Measurements from ENCODE around the gene GNAI3.

Gene GNAI3

DNA sequence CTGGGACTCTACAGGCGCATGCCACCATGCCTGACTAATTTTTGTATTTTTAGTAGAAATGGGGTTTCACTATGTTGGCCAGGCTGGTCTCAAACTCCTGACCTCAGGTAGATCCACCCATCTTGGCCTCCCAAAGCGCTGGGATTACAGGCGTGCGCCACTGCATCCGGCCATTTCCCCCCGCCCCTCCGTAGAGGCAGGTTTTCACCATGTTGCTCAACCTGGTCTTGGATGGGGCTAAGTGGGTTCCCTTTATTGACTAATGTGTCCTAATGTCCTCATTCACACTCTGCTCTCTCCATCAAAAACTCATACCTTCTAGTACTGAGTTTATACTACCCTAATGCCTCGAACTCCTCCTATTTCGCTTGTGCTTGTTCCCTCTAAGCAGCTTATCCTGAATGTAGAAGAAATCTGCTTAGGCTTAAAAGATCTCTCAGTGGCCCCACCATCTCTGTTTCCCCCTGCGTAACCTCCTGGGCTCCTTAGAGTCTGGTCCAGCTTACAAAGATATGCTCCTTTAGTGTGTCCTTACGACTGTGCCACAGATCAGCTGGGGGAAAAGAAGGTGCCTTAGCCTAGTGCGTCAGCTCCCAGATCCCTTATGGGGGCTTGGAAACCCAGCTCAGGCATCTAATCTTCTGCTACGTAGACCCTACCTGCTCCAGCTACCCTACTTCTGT, 63.0 kb downstream of the GNAI3 start:
- DNase-seq (ENCODE audit: low spot score) = no peak
- TF ChIP-seq, protein P1, sequence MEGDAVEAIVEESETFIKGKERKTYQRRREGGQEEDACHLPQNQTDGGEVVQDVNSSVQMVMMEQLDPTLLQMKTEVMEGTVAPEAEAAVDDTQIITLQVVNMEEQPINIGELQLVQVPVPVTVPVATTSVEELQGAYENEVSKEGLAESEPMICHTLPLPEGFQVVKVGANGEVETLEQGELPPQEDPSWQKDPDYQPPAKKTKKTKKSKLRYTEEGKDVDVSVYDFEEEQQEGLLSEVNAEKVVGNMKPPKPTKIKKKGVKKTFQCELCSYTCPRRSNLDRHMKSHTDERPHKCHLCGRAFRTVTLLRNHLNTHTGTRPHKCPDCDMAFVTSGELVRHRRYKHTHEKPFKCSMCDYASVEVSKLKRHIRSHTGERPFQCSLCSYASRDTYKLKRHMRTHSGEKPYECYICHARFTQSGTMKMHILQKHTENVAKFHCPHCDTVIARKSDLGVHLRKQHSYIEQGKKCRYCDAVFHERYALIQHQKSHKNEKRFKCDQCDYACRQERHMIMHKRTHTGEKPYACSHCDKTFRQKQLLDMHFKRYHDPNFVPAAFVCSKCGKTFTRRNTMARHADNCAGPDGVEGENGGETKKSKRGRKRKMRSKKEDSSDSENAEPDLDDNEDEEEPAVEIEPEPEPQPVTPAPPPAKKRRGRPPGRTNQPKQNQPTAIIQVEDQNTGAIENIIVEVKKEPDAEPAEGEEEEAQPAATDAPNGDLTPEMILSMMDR (conservative IDR thresholded peaks at IDR 0.05; ENCODE audit: low read depth) = no peak
- ChIA-PET POLR2A (ENCODE audit: low non-redundant PET) (no interaction called here), CTCF (no interaction called here)
- no peak overlapping the region for H3K27ac ChIP-seq

DNA sequence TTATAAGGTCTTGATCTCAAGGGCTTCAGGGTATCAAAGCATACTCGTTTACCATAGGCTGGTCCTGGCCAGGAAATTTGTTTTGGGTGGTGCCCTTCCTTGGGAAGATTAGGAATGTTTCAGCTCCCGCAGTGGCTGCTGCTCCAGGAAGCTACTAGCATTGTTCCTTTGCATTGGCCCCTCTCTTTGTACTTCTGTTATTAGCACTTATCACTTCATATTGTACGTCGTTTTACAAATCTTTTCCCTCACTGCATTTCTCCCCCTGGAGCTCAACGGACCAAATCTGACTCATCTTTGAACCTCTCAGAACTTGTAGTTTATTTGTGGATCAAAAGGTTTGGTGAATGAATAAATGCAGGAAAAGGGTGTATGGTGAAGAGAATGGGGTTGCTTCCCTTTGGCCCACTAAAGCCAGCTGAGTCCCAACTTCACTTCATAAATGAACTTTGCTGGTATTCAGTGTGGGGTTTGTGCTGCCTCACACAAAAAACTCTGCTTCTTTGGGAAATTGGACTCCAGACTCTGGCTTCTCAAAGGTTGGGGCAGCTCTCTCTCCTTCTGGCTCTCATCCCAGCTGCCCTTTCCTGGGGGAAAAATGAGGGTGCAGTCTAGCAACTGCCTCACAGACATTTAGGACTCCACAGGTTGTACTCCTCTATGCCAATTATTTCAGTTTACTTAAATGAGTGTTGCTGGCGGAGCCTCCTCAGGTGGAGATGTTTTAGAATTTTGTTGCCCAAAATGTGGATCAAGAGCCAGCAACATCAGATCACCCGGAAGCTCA, 65.1 kb downstream of the GNAI3 start:
- POLR2A ChIA-PET (ENCODE audit: low non-redundant PET) = interaction anchor here (0.6 kb wide), 1 partner anchor 386 kb away, joined by 3 read pairs; no protein-coding TSS in a partner anchor
- TF ChIP-seq, protein P1 (conservative IDR thresholded peaks at IDR 0.05; ENCODE audit: low read depth) = no peak
- no peak overlapping the region for H3K27ac ChIP-seq
- CTCF ChIA-PET = interaction anchor here (0.6 to 1.3 kb wide), 3 partner anchors 27 to 109 kb away, joined by 3 to 4 read pairs (median 3); no protein-coding TSS in a partner anchor
- DNase-seq (ENCODE audit: low spot score) = no peak

DNA sequence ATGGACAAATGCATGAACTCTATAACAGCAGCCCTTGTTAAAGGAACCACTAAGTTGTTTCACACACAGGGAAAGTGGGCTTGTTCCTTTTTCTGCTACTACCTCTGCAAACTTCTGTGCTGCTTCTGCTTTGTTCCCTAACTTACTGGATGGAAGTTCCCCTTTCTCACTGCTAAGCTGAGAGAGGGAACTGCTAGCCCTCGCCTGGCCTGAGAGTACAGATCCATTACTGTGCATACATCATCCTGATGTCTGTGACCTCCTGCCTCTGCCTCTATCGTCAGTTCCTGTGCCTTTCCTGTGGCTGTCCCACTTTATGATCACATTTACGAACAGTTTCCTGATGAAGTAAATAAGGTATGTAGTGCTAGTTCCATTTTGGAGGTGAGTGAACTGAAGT, 67.5 kb downstream of the GNAI3 start:
- DNase-seq (ENCODE audit: low spot score) = no peak
- POLR2A ChIA-PET (ENCODE audit: low non-redundant PET) = no interaction called here
- TF ChIP-seq, protein P1 (conservative IDR thresholded peaks at IDR 0.05; ENCODE audit: low read depth) = no peak
- no peak overlapping the region for H3K27ac ChIP-seq
- CTCF ChIA-PET = interaction anchor here (2.0 kb wide), 1 partner anchor 24 kb away, joined by 4 read pairs; no protein-coding TSS in a partner anchor

DNA sequence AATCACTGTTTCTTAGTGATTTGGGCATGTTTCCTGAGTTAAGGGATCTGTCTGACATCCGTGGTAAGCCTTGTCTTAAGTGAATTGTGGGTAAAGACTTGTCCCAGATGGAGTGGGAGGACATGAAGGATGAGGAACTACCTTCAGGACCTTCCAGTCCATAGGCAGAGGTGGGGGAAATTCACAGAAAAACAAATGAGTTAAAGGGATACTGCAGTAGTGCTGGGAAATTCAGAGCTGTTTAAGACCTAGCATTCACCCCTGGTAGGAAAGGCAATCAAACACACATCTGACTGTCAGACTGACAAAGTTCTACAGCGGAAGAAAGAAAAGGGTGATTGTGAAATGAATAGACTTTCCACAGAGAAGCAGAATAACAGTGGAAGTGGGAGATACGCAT, 68.0 kb downstream of the GNAI3 start:
- ChIA-PET POLR2A (ENCODE audit: low non-redundant PET) (no interaction called here), CTCF (interaction anchor here (0.6 to 2.0 kb wide), 2 partner anchors 24 to 84 kb away, joined by 3 to 4 read pairs; no protein-coding TSS in a partner anchor)
- DNase-seq (ENCODE audit: low spot score) = no peak
- TF ChIP-seq, protein P1 (conservative IDR thresholded peaks at IDR 0.05; ENCODE audit: low read depth) = no peak
- H3K27ac ChIP-seq = no peak overlapping the region

DNA sequence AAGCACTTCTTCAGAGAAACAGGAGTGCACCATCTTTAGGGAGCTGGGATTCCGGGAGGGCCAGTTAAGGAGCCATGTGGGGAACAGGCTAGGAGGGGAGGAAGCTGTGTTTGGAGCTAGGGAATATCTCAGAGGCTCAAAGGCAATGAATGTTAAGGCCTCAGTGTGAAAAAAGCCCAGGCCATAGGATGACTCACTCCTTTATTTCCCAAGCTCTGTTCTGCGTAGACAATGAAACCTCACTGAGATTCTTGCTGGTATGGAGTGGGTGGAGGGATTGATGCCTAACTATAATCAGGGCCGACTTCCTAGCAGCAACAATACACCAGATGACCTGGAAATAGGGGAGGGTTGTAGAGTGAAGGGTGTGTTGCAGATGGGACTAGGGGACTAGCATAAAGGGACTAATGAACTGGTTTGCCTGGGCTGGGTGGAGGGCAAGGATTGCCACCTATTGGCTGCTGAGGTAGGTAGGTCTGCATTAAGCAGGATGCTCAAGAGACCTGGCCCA, 68.9 kb downstream of the GNAI3 start:
- H3K27ac ChIP-seq = peak overlapping the region; percentile 50; the same call in 1 of the 2 replicates
- TF ChIP-seq, protein P1 (conservative IDR thresholded peaks at IDR 0.05; ENCODE audit: low read depth) = no peak
- ChIA-PET POLR2A (ENCODE audit: low non-redundant PET) (no interaction called here), CTCF (interaction anchor here (0.8 to 2.0 kb wide), 2 partner anchors 23 to 72 kb away, joined by 3 to 4 read pairs; no protein-coding TSS in a partner anchor)
- DNase-seq (ENCODE audit: low spot score) = peak; percentile 78
